BJ (cell line): Measurements from ENCODE around the gene PDIK1L. TPM values are rescaled to one million over a fixed set of nuclear protein-coding genes. Genes with fewer than 3 reads are reported as not detected.

Experiments
- CTCF ChIA-PET: fragments of 350-600 bp; formaldehyde crosslinking; extraction: SDS; loops from one replicate; lab custom pipeline; 2021; ENCODE audit warnings: antibody characterized with exemption, inconsistent platforms; lab: Yijun Ruan, JAX
- POLR2A ChIA-PET: fragments of 300-600 bp; sonication (Branson Sonifier 250); formaldehyde crosslinking; extraction: SDS; loops from one replicate; lab custom pipeline; 2021; ENCODE audit warnings: antibody characterized with exemption; lab: Charles Lee
- DNase-seq: peaks from one replicate; pipeline ENCODE4 v3.0.0-alpha.2; 2011; ENCODE audit warnings: low read depth
- H3K27me3 ChIP-seq: 2 replicates; pipeline ENCODE4 v1.6.0; 2011; ENCODE audit warnings: low read length; ENCODE audit not compliant: control insufficient read depth, insufficient read depth
- H3K36me3 ChIP-seq: 2 replicates; pipeline ENCODE4 v1.5.1; 2011; ENCODE audit warnings: low read length; ENCODE audit not compliant: control insufficient read depth, insufficient read depth
- H3K4me3 ChIP-seq: 2 replicates; pipeline ENCODE4 v1.5.1; 2011; ENCODE audit warnings: low read depth, mild to moderate bottlenecking, control low read depth, low read length
- polyA plus RNA-seq: library from polyadenylated mRNA; depleted of rRNA; stranded (reverse); fragments of >200 nt; gene quantifications from 2 replicates; pipeline ENCODE4 v1.2.3, GENCODE V29; 2011
- TF ChIP-seq, protein P1 (sequence below): IDR thresholded peaks from 2 replicates; pipeline ENCODE4 v1.5.1; 2011; ENCODE audit warnings: low read depth, mild to moderate bottlenecking, control low read depth, inconsistent platforms, low read length, moderate library complexity; ENCODE audit not compliant: insufficient read depth

PDIK1L gene
- polyA plus RNA-seq, 1 experiment: 1.4 TPM

DNA sequence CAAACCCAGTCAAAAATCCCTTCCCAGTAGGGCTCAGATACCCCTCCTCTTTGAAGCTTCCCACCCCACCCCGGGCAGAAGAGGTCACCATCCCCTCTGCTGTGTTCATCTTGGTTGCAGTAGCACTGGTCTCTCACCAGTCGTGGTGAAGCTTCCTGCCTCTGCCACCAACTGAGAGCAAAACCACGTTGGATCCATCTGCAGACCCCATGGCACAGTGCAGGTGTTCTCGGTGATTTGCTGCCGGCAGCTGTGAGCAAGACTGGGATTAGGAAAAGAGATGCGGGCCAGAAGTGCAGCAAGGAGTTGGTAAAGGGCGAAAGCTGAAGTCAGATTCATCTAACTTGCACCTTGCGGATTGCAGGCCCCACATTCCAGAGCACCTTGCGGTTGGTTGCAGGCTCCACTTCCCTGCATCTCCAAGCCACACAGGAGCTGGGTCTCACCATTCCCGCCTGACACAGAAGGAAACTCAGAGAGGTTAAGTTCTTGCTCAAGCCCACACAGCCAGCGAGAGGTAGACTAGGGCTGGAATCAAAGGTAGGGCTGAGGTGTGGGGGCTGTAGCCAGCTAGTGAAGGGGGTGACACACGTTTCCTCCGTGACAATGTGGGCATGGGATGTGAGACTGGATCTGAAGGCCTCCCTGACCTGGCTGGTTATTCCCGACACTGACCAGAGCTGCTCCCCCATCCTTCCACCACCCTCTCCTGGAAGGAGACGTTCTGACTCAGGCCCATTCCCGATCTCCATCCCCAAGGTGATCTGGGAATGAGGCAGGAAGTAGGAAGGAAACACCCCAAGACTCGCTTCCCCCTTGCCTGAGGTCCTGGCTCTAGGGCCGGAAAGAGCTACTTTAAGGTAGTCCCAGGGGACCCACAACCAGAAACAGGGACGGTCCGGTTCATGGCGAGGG lies 44.0 kb downstream of the PDIK1L start:
- CTCF ChIA-PET: interaction anchor here (0.9 to 5.7 kb wide), 10 partner anchors 8 to 260 kb away, joined by 3 to 51 read pairs (median 6); partner anchors contain the start of genes CEP85 and ZNF593
- Histone ChIP-seq H3K27me3 (peaks cover 27% of the 10 kb centered on the region), H3K4me3 (no peak overlapping the region), H3K36me3 (no peaks in the 10 kb centered on the region)
- TF ChIP-seq, protein P1, sequence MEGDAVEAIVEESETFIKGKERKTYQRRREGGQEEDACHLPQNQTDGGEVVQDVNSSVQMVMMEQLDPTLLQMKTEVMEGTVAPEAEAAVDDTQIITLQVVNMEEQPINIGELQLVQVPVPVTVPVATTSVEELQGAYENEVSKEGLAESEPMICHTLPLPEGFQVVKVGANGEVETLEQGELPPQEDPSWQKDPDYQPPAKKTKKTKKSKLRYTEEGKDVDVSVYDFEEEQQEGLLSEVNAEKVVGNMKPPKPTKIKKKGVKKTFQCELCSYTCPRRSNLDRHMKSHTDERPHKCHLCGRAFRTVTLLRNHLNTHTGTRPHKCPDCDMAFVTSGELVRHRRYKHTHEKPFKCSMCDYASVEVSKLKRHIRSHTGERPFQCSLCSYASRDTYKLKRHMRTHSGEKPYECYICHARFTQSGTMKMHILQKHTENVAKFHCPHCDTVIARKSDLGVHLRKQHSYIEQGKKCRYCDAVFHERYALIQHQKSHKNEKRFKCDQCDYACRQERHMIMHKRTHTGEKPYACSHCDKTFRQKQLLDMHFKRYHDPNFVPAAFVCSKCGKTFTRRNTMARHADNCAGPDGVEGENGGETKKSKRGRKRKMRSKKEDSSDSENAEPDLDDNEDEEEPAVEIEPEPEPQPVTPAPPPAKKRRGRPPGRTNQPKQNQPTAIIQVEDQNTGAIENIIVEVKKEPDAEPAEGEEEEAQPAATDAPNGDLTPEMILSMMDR: no peak
- POLR2A ChIA-PET: no interaction called here
- no peak for DNase-seq

DNA sequence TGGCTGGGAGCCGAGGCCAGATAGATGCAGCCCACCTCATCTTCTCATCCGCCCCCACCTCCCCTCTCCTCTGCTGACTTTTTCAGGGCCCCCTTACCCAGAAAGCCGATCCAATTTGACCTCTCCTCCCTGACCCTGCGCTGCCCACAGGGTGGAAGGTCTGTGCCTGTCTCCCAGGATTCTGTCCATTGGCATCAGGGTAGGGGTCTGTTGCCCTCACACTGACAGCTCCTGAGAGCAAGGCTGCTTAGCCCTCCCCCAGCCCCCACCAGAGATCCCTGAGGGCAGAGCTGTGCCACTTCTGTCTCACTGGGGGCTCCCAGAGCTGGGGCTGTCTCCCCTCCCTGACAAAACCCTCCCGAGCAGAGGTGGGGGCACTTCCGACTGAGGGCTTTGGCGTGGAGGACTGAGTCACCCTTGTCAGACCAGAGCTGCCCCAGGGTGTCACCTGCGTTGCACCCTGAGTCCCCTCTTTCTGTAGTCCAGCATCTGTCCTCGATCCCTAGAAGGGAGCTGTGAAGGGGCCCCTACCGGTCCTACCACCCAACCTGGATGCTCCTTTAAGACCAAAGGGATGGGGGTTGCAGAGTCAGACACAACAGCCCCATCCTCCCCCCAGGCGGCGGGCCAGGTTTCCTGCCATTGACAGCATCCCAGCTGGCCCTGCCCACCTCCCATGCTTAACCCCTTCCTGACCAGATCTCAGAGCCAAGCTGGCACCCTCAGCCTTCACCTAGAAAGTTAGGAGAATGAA lies 44.8 kb downstream of the PDIK1L start:
- Histone ChIP-seq H3K4me3 (no peak overlapping the region), H3K36me3 (no peaks in the 10 kb centered on the region), H3K27me3 (peaks cover 25% of the 10 kb centered on the region)
- ChIA-PET POLR2A (no interaction called here), CTCF (interaction anchor here (0.9 to 5.7 kb wide), 10 partner anchors 9 to 261 kb away, joined by 3 to 51 read pairs (median 6); partner anchors contain the start of genes CEP85 and ZNF593)
- DNase-seq: no peak
- TF ChIP-seq, protein P1: no peak

DNA sequence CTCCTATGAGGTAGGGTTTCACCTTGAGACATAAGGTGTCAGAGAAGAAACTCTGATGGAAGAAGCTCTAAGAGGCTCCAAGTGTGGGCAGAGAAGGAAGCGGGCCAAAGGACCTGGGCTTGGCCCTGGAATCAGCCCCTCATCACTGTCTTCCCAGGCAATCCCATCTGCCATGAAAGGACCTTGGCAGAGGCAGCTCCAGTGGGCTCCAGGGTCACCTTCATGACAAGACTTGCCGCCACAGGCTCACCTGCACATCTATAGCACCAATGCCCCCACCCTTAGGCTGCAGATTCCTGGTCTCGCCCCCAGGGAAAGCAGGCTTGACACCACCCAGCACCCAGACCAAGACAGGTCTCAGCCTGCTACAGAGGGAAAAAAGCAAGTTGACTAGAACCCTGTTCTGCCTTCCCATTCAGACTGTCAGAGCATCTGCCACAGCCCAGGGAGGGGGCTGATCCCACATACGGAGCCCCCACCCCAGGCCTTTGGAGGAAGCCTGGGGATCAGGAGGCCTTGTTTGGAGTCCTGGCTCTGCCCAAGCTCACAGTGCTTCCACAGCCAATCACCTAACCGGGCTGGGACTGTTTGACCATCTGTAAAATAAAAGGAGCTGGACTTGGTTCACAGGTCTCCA lies 46.8 kb downstream of the PDIK1L start:
- DNase-seq: no peak
- H3K27me3 ChIP-seq: peaks cover 23% of the 10 kb centered on the region
- CTCF ChIA-PET: interaction anchor here (1.8 to 5.7 kb wide), 2 partner anchors 15 to 163 kb away, joined by 6 to 51 read pairs; no protein-coding TSS in a partner anchor
- TF ChIP-seq, protein P1: no peak
- POLR2A ChIA-PET: no interaction called here
- no peaks in the 10 kb centered on the region for H3K36me3 ChIP-seq
- no peak overlapping the region for H3K4me3 ChIP-seq

DNA sequence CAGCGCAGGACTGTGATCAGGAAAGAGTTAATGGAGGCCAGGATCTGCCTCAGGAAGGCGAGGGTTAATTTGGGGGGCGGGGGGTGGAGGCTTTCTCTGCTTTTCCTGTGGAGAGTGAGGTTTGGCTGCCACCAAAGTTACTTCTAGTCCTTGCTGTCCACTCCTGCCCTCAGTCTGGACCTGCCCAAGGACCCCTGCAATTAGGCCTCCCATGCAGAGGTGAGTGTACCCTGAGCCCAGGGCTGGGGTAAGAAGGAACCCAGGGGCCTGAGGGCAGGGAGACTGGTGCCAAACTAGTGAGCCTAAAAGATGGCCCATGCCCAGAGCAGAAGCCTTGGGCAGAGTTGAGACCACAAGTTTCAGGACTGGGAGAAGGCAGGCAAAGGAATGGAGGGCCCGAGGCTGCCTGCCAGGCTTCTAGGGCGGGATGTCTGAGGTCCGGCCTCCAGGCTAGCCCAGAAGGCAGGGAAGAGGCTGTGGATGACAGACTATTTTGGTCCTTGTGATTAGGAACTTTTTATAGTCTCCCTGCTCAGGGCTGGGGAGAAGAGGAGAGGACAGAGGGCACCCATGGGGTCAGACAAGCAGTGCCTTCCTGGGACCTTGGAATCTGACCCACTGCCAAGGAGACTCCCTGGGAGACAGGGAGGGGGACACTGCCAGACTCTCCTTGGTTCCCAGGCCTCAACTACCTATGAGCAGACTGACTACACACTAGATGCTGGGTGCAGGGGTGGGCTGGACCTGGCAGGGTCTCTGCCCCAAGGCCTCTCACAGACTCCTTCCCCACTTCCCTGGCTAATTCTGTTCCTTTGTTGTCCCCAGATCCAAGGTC lies 47.5 kb downstream of the PDIK1L start, which contains the start of gene FAM110D:
Gene FAM110D, plus strand, starts transcription at position 172 of the 835 bp plus-strand sequence. CDS start 2,213 bp downstream, outside the sequence.
- Histone ChIP-seq H3K36me3 (no peaks in the 10 kb centered on the region), H3K4me3 (no peak within 1 kb of the TSS), H3K27me3 (peaks cover 19% of the 10 kb centered on the region)
- no peak for DNase-seq
- TF ChIP-seq, protein P1: no peak
- ChIA-PET CTCF (interaction anchor here (1.8 kb wide), 1 partner anchor 14 kb away, joined by 6 read pairs; no protein-coding TSS in a partner anchor), POLR2A (no interaction called here)
